Gastroesophageal sphincter (tissue), 3 donors: Measurements from ENCODE around the gene WFDC1.

Experiments used
- POLR2AphosphoS5 ChIP-seq: sonication (generic); formaldehyde crosslinking; IDR thresholded peaks from one replicate; pipeline ENCODE4 v1.6.1; 2017; ENCODE audit warnings: antibody characterized with exemption
- TF ChIP-seq, protein P1 (sequence below), 4 experiments: fragments of 200-600 bp in 2 of 4; fragments of 450-650 bp in 2 of 4; sonication (generic) in 1 of 4; IDR thresholded peaks; one replicate each; pipeline ENCODE4 v1.5.1; 2017 to 2019; ENCODE audit warnings: antibody characterized with exemption in 4 of 4, mild to moderate bottlenecking in 2 of 4, moderate library complexity in 2 of 4

DNA sequence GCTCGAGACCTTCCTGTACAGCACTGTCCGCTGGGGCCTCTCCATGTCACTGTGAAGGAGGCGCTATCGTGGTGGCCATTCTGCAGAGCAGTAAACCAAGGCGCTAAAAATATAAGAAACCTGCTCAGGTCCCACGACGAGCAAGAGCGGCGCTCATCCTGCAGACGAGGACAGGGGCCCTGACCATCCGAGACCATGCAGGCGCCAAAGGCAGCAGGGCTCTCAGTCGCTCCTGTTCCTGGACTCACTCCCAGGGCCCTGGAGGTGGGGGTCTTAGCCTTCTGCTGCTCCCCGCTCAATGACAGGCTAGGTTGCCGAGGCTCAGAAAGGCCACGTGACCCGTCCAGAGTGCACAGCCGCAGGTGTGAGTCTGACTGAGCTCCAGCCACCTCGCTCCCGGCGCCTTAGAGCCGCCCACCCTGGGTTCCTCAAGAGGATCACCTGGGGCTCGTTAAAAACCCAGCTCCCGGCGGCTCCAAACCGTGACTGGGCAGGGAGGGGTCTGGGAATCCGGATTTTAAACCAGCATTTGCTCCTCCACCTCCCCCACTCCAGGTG, 73.2 kb downstream of the WFDC1 start:
- TF ChIP-seq, protein P1, sequence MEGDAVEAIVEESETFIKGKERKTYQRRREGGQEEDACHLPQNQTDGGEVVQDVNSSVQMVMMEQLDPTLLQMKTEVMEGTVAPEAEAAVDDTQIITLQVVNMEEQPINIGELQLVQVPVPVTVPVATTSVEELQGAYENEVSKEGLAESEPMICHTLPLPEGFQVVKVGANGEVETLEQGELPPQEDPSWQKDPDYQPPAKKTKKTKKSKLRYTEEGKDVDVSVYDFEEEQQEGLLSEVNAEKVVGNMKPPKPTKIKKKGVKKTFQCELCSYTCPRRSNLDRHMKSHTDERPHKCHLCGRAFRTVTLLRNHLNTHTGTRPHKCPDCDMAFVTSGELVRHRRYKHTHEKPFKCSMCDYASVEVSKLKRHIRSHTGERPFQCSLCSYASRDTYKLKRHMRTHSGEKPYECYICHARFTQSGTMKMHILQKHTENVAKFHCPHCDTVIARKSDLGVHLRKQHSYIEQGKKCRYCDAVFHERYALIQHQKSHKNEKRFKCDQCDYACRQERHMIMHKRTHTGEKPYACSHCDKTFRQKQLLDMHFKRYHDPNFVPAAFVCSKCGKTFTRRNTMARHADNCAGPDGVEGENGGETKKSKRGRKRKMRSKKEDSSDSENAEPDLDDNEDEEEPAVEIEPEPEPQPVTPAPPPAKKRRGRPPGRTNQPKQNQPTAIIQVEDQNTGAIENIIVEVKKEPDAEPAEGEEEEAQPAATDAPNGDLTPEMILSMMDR (IDR thresholded peaks at IDR 0.05) = no peak
- TF ChIP-seq POLR2AphosphoS5 = no peak
